Measurements from ENCODE around the gene DLG2.

DNA sequence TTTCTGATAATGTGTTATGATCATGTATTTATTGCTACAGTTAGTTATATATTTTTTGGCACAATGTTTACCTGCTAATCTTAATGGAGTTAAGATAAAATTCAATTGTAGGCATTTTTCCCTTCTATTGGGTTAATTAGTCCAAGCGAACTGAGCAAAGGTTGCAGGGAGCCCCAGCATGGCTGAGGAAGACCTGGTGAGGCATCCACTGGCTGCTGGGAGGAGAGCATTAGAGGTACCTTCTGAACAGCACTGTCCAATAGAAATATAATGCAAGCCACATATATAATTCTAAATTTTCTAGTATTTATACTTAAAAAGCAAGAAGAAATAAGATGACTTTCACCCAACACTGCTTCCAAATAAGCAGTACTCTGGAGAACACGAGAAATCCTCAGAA, 19.9 kb upstream of the DLG2 start:
- TF ChIP-seq, protein P1, sequence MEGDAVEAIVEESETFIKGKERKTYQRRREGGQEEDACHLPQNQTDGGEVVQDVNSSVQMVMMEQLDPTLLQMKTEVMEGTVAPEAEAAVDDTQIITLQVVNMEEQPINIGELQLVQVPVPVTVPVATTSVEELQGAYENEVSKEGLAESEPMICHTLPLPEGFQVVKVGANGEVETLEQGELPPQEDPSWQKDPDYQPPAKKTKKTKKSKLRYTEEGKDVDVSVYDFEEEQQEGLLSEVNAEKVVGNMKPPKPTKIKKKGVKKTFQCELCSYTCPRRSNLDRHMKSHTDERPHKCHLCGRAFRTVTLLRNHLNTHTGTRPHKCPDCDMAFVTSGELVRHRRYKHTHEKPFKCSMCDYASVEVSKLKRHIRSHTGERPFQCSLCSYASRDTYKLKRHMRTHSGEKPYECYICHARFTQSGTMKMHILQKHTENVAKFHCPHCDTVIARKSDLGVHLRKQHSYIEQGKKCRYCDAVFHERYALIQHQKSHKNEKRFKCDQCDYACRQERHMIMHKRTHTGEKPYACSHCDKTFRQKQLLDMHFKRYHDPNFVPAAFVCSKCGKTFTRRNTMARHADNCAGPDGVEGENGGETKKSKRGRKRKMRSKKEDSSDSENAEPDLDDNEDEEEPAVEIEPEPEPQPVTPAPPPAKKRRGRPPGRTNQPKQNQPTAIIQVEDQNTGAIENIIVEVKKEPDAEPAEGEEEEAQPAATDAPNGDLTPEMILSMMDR (IDR thresholded peaks at IDR 0.05), result no peak
- no peak for TF ChIP-seq POLR2A (IDR thresholded peaks at IDR 0.05)
